Measurements from ENCODE around the gene DKC1.
A peak's percentile ranks its signal among the peaks of the same experiment; 100 is the strongest.
"Not testable (repeated sequence)": the region's sequence is repeated elsewhere in the genome, so short reads cannot be mapped to it uniquely, and the experiment has no call there.

DKC1 gene

DNA sequence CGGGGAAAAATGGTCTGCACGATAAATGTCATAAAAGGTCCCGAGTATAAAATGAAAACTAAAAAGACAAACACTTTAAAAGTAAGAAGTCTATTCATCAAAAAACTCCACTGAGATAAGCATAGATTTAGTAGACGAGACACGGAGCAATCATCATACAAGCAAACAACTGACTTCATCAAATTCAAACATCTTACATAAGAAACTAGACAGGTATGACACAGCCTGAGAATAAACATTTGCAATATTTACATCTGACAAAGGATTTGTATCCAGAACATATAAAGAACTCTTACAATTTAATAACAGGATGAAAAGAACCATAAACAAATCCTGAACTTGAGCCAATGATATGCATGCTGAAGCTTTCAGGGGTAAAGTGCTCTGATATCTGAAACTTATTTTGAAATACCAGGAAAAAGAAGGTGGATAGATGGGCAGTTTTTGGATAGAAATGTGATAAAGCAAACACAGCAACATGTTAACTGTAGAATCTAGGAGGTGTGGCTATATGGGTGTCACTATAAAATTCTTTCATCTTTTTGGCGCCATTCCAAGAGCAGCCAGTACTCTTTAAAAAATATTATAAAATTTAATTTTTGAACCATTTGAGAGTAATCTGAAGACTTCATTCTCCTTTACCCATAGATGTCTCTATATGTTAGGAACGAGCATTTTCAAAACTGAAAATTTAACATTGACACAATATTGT, 30.6 kb downstream of the DKC1 start:
- no peak for DNase-seq (ENCODE audit: low read depth)

DNA sequence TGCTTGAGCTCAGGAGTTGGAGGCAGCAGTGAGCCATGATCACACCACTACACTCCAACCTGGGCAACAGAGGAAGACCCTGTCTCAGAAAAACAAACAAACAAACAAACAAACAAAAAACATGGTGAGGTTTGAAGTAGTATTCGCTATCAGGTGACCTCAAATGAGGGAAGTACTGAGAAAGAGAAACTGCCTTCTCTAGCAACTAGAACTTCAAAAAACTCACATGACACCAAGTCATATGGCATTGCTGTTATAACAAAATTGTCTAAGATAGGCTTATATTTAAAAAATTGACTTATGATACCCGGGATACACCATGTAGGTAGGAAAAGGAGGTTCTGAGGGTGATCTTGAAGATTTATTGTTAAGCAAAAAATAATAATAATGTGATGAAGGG, 32.4 kb downstream of the DKC1 start:
- no peak for DNase-seq (ENCODE audit: low read depth)

DNA sequence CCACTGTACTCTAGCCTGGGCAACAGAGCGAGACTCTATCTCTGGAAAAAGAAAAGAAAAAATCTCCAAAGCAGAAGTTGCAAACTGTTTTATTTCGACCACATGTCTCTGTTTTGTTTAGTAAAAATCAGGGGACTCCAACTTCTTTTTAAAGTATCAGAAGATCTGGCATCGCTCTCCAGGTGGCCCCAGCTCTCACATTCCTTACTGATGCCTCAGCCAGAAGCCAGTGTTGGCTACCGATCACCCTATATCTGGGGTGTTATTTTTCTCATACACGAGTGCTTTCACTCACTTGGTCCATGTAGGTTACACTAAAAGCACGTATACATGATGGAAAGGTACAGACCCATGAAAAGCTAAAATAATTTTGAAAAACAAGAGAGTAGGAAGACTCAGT, 34.3 kb downstream of the DKC1 start:
- DNase-seq (ENCODE audit: low read depth) = no peak

DNA sequence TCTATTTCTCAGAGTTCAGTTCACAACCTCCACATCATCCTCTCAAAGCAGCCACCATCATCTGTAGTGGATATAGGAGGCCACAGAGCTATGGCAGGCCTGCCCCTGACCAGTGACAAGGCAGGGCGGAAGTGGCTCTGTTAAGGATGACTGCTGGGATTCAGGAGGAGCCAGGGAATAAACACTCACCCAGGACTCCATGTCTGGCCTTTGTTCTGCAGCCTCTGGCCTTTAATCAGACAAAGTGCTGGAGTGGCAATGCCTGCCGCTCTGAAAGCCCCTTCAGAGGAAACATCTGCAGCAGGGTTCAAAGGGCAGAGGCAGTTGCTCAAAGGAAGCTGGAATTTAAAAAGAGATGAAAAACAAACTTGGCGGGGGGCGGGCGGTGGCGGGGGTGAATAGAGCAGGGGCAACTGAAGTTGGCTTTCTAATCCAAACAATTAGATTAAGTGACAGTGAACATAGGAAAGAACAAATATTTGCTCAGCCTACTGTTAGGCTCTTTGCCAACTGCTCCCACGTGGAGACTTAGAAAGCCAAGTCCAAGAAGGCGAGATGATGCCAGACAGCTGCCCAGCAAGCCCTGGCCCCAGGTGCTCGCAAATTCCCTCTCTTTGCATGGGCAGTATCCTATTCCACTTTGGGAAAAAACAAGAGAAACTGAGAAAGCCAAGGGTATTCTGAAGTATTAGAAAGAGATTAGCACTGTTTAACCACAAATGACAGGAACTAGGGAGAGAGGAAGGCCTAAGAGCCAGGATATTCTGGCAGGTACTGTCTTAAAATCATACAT, 37.1 kb downstream of the DKC1 start:
- no peak for DNase-seq (ENCODE audit: low read depth)

DNA sequence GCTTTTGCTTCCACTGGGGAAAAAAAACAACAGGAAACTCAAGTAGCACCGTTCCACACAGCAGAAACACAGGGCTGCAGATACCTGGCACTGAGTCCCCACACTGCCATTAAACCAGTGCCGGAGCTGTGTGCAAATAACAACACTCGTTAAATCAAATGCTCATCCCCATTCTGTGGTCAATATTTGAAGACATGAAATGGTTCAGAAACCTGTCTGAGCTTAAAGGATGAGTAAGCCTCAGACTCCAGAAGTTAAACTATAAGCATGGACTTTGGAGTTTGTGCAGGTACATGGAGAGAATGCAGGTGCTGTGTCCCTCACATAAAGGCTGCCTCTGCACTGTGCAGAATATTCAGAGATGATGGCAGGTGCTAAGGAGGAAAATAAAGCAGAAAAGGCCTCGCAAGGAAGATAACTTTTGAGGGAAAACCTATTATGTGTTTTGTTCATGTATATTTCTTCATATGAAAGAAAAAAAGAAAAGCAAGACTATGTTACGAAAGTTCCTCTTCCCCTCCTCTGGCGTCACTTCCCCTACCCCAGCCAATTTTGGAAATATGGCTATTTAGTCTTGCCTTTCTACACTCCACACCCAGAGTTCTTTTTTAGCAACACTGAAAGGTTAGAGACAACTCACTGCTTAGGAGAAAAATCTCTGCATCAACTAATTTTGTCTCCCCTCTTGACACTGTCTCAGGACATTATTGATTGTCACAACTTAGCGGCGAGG, 38.0 kb downstream of the DKC1 start:
- no peak for DNase-seq (ENCODE audit: low read depth)

DNA sequence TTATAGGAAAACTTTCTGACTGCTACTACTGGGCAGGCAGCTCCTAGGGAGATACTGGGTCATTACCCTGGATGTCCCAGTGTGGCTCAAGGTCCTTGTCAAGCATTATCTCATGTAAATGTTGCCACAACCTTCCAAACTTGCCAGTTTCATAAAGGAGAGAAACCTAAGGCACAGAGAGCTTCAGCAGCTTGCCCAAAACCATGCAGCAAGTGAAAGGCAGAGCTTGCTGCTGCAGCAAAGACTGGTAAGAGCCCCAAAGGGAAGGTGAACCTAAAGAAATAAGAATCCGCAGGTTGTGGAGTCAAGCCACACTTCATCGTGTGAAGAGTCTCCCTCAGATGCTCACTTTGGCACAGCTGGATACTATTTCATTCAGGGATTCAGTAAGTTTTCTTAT, 40.3 kb downstream of the DKC1 start:
- DNase-seq (ENCODE audit: low read depth) = no peak

DNA sequence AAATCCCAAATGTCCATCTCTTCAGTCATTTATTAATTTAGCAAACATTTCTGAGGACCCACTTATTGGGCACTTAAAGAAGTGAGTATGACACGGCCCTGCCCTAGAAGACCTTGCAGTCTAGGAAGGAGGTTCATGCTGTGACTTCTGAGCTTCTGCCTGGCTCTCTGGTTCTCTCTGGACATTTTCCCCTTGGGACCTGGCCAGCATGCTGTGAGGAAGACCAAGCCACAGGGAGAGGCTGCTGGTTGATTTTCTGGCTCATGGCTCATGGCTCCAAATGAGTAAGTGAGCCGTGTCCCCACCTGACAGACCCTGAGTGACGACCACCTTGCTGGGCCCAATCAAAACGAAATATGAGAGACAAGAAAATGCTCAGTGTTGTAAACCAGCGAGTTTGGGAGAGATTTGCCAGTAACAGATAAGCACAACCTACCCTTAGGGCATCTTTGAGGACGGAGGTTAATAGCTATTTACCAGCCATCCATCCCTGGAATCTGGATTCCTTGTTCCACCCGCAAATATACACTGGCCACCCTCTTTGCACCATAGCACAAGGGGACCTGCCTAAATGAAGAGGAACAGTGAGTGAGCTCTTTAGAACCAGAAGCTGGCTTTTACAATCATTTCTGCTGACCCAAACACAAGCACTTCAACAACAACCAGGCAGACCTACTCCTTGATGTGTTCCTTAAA, 41.7 kb downstream of the DKC1 start:
- no peak for DNase-seq (ENCODE audit: low read depth)

DNA sequence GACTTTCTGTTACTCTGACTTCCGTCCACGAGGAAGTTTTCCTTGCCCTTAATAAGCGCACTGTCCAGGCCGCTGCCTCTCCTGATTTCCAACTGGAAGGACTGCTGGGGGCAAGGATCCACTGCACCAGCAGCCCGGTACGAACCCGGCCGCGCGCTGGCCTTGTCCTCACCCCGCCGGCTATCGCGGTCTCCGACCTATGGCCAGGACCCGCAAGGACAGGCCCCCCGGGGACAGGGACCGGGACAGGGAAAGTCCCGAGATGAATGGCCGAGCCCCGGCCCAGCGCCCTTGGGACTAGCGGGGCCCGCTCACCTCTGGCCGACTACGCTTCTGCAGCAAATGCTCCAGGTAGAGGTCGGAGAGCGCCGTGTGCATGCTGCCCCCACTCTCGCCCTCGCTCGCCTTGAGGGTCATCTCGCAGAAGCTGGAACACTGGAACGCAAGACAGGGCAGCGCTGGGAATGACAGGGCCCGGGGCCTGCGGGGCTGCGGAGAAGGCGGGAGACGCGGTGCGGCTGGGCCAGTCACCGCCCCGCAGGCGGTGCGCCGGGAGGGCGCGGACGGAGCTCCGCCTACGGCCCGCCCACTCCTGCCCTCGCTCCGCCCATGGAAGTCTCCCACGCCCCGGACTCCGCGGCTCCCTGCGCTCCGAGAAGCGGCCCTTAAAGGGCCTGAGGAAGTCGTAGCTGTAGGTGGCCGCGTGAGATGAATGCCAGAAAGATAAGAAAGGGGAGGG, 42.5 kb downstream of the DKC1 start, which contains the start of gene MPP1:
Gene MPP1, minus strand, starts transcription at position 529 of the 739 bp plus-strand sequence. Its CDS starts 112 bp downstream, at position 417.
- DNase-seq (ENCODE audit: low read depth) = peak; percentile 65

DNA sequence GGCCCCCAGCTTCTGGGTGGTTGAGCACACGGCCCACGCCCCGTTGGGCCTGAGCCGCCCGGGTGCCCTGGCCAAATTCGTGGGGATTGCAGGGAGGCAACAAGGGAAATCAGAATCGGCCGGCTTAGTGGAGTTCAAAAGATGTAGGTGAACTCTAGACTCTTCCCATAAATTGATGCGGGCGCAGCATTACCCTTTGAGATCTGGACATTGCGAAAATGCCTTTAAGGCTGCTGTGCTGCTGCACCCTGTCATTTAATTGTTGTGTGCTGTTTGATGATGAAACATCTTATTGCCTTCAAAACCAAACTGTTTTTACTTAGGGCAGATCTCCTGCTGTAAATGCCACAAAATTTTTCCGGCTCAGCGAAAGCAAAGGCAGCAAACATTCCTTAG, 43.0 kb downstream of the DKC1 start:
- DNase-seq (ENCODE audit: low read depth) = peak; percentile 43

DNA sequence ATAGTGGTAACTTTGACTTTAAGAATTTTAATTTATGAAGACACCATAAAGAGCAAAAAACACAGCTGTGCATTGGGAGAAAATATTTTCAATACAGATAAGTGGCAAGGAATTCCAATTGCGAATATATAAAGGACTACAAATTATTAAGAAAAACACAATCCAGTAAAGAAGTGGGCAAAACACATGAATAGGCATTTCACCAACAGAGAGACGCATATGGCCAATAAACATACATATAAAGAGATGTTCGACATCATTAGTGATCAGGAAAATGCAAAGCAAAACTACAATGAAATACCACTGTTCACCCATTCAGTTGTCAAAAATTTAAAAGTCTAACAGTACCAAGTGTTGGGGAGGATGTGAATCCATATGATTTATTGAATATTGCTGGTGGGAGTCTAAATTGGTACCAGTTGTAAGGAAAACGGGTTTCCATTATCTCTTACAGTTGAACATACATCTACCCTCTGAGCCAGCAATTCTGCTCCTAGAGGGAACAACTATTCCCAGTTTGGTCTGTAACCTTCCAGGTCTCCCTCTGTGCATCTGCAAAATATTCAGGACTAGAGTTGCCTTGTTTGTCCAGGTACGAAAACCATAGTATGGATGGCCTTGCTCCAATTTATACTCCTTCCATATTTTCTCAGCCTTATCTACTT, 44.3 kb downstream of the DKC1 start:
- no peak for DNase-seq (ENCODE audit: low read depth)

DNA sequence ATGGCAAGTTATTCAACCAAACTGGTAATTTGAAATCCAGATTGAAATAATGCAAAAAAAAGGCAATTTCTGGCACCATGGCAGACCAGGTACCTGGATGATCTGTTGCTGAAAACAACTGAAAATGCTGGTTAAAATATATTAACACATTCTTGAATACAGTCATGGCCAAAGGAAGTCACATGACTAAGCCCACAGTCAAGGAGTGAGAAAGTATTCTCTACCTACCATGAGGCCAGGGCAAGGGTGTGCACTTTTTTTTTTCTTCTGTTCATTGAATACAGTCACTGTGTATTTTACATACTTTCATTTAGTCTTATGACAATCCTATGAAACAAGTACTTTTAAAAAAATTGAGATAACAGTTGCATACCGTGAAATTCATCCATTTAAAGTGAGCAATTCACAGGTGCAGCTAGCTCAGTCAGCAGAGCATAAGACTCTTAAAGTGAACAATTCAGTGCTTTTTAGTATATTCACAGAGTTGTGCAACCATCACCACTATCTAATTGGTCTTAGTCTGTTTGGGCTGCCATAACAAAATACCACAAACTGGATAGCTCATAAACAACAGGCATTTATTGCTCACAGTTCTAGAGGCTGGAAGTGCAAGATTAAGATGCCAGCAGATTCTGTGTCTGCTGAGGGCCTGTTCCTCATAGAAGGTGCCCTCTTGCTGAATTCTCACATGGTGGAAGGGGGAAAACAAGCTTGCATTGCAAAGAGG, 47.4 kb downstream of the DKC1 start:
- DNase-seq (ENCODE audit: low read depth) = peak; percentile 70

DNA sequence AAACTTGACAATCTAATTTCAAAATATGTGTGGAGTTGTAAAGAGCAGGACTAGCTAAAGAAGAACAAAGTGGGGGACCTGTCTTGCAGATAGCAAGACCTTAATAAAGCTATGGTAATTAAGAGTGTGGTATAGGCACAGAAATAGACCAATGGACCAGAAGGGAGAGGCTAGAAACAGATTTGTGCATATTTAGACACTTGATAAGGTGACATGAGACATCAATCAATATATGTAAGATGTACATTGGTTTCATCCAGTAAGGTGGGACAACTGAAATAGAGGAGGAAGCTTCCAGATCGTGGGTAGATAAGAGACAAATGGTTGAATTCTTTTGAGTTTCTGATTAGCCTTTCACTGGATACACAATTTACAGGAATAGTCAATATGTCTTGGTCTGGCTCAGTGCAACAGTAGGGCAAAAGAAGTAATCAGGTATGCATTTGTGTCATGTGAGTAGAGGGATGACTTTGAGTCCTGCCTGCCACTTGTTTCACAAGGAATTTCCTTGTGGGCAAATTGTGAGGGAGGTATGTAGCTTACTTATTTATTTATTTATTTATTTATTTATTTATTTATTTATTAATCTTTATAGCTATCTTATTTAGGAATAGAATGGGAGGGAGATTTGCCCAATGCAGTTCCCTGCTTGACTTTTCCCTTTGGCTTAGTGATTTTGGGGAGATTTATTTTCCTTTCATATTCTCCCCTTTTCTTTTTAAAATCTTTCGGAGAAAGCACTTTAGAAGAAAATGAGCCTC, 49.9 kb downstream of the DKC1 start:
- no peak for DNase-seq (ENCODE audit: low read depth)

DNA sequence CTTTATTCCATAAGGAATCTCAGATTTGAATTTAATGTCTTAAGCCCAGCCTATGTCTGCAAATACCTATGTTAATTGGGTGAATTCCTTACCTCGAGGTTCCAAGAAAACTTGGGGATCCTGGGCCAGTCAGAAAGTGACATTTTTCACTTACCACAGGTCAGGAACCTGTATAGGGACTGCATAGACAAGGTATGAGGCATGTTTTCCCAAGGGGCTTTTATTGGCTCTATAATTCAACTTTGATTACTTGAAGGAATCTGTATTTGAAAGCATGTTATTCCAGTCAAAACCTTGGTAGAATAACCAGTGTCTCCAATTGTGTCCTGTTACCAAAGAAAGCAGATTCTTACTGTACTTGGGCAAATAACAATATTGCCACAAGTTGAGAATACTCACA, 51.1 kb downstream of the DKC1 start:
- no peak for DNase-seq (ENCODE audit: low read depth)

DNA sequence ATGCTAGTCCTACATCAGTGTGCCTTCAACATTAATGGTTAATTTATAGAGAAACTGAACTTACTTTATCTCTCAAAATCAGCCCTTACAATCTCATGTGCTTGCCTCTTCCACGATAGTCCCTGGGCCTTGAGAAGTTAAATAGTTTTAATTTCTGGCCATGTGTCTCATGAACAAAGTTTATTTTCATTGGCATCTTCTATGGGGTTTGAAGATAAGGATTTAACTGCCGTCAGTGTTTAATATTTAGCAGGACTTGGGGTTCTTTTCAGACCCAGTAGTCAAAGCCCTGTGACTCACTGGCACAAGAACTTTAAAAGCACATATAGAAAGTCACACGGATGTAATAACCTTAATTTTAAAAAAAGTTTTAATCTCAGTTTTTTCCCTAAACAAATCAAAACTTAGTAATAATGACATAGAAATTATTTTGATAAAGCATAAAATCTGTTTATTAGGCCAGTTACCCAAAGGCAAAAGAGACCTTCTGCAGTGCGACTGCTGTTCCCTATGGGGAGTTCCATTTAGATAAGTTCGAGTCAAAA, 52.7 kb downstream of the DKC1 start:
- no peak for DNase-seq (ENCODE audit: low read depth)

DNA sequence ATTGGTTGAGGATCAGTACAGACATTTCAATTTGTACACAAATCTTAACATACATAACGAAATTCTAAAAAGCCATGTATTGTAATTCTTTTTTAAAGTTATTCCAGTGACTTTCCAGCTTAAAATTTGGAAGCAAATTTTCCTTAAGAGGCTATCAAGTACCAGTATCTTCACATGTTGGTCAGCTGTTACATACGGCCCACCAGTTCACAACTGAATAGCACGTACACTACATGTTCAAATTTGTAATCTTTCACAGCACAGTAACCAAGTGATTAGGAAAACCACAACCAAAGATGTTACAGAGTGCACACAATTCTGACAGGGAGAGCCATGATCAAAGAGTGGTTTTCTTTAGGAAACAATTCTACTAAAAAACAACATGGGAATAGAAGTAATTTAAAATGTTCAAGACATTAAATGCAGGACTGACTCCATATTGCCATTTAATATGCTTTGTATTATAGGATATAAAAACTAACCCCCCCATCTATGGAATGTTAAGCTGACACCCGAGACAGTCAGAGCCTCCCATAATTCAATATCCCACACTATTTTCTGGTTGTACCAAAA, 53.7 kb downstream of the DKC1 start:
- not testable (repeated sequence) for DNase-seq (ENCODE audit: low read depth)

DNA sequence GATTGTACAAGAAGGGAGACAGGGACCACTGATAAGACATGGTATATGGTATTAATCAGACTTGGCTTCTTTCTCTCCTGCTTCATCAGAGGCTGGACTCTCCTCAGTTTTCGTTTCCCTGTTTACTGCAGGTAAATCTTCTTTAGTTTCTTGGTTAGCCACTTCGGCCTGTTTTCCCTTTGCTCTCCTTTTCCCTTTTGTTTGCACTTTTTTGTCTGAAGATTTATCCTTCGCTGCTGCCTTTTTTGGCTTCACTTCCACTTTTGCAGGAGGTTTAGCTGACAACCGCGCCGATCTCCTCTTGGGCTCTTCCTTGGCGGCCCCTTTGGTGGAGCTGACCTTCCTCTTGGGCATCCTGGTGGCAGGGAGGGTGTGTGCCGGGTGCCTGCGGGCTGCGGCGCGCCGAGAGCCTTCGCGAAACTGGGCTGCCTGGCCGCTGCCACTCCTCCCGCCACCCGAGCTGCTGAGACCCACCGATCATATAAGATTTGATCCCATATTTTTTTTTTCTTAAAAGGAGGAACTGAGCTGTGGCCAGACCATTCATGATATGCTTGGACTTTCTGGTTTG, 54.5 kb downstream of the DKC1 start:
- not testable (repeated sequence) for DNase-seq (ENCODE audit: low read depth)

DNA sequence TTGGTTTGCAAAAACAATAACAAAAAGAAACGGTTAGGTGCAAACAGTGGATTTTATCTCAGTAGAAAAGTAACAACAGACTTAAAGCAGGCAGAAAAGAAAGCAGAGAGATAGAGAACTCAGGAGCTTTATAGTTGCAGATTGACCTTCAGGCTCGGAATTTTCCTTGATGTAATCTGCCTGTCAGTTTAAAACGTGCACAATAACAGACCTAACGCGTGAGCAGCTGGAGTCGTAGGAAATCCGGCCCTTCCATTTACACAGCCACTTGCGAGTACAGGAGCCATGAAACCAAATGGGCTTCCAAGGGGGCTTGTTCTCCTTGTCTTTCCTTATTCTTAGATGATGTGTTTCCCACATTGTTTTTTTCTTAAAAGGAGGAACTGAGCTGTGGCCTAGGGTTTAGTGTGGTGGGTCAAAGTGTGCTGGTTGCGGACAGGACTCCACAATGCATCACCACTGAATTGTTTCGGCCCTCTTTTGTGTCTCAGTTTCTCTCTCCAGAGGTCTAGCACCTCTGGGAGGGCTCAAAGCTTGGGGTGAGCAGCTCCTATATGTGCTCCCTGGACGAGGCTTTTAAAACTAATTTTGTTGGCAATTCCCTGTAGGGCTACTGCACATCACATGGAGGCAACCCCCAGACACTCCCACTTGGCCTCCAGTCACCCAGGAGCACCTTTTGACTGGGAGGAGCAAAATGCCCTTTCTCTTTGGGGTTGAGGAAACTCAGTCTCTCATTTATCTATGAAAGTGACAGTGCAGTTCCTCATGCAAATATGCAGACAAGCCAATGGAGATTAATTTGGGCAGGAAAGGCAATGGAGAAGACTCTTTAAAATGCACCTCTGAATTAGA, 56.5 kb downstream of the DKC1 start:
- no peak for DNase-seq (ENCODE audit: low read depth)
